Stimulated activated CD4-positive, alpha-beta T cell treated with anti-CD3 and anti-CD28 coated beads, TNF-alpha, amount 100 ng/mL, for 24 hours (primary cell): ENCODE measurements around the gene DBH.
"Not testable (repeated sequence)": the region's sequence is repeated elsewhere in the genome, so short reads cannot be mapped to it uniquely, and the experiment has no call there.

Source experiments
- DNase-seq, 3 experiments: peaks; one replicate each; pipeline ENCODE4 v3.0.0-alpha.2; 2020; ENCODE audit warnings: low read depth in 3 of 3

Gene DBH

DNA sequence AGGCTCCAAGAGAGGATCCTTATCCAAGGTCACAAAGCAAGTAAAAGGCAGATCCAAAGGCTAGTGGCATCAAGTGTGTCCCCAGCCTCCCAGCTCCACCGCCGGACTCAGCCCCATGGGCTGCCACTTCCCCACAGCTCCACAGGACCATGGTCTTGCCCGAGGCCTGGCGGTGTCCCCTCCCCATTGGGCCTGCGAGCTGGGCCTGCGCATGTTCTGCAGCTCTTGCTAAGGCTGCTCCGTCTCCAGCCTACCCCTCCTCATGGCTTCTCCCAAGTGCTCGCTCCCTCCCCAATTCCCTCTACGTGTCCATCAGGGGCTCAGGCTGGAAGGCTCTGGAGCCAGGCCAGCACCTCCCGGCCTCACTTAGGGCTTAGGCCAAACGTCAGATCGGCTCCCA lies 29.4 kb downstream of the DBH start:
- no peak for DNase-seq

- DNase-seq = no peak
Observed at GRCh38 chr9:133666387-133666786, 30.2 kb downstream of the DBH start.

DNA sequence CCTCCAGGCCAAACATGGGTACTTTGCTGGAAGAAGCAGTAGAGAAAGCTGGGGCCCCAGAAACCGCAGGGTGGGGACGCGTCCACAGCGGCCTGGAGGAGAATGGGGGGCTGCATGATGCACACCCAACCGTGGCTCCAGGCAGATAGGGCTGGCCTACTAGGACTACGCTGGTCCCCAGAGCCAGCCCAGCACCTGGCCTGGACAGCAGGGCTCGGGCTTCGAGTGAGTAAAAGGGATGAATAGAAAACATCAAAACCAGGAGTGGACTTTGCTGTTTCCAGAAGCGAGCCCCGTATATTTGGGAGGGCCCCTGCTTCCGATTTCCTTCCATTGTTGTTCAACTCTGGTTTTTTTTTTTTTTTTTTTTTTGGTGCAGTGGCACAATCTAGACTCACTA lies 30.7 kb downstream of the DBH start:
- DNase-seq = no peak

- no peak for DNase-seq
Observed at GRCh38 chr9:133667759-133668450, 31.7 kb downstream of the DBH start.

DNA sequence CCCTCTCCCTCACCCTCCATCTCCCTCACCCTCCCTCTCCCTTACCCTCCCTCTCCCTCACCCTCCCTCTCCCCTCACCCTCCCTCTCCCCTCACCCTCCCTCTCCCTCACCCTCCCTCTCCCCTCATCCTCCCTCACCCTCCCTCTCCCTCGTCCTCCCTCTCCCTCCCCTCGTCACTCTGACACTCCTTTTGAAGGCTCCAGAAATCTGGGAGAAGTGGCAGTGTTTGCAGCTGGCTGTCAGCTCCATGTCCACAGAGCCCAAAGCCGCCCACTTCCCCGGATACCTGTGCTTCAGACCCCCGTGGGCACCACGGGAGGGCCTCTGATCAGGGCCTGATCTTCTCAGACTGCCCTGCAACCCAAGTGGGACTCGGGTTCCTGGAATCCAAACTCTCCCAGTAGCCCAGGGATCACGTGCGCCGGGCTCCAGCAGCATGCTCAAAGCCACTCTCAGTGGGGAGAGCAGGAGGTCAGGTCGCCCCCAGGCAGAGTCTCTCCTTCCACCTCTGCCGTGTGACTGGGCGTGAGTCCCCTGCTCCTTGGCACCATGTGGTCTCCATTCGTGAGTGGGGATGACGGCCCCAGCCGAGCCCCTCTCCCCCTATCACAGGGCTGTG lies 33.1 kb downstream of the DBH start:
- DNase-seq = no peak

GRCh38 chr9:133670466-133670865 lies 34.3 kb downstream of the DBH start:
- no peak for DNase-seq

GRCh38 chr9:133671371-133671770 lies 35.2 kb downstream of the DBH start:
- no peak for DNase-seq

DNA sequence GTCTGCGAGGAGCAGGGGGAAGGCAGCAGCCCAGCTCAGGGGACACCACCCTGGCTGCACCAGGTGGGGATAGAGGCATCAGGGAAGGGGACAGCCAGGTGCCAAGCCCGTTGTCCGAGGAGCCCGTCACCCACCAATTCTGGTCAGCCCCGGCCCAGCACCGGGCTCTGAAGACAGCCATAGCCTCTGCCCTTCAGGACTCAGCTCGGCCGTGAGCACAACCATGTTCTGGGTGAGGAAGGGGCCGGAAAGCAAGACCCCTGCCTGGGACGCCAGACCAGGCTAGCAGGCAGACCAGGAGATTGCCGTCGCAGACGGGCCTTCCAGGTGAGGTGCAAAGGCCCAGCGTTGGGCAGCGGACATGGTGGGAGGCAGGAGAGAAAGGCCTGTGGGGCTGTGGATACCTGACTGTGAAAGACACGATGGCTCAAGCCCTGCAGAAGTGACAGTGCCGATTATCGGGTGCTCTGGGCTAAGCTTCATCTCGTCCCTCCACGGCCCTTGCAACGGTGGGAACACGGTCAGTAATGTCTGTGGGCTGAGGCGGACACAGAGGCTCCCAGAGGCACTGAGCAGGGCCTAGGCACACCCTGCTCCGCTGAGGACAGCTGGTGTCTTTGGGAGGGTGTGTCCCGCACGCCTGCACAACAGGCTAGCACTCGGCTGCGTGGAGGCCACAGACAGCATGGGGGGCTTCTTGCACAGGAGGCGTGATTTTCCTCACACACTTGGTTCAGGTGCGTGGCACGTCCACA lies 36.5 kb downstream of the DBH start:
- no peak for DNase-seq

- DNase-seq = no peak
Observed at GRCh38 chr9:133673258-133673655, 37.1 kb downstream of the DBH start.

- DNase-seq = no peak
Observed at GRCh38 chr9:133674091-133674490, 37.9 kb downstream of the DBH start.

DNA sequence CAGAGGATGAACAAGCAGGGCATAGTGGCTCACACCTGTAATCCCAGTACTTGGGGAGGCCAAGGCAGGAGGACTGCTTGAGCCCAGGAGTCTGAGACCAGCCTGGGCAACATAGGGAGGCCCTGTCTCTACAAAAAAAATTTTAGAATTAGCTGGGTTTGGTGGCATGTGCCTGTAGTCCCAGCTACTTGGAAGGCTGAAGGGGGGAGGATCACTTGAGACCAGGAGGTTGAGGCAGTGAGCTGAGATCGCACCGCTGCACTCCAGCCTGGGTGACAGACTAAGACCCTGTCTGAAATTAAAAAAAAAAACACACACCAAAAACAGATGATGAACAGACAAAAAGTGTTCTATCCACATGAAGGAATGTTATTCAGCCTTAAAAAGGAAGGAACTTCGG lies 39.6 kb downstream of the DBH start:
- DNase-seq = not testable (repeated sequence)

- DNase-seq = no peak
Observed at GRCh38 chr9:133676450-133676849, 40.3 kb downstream of the DBH start.

DNA sequence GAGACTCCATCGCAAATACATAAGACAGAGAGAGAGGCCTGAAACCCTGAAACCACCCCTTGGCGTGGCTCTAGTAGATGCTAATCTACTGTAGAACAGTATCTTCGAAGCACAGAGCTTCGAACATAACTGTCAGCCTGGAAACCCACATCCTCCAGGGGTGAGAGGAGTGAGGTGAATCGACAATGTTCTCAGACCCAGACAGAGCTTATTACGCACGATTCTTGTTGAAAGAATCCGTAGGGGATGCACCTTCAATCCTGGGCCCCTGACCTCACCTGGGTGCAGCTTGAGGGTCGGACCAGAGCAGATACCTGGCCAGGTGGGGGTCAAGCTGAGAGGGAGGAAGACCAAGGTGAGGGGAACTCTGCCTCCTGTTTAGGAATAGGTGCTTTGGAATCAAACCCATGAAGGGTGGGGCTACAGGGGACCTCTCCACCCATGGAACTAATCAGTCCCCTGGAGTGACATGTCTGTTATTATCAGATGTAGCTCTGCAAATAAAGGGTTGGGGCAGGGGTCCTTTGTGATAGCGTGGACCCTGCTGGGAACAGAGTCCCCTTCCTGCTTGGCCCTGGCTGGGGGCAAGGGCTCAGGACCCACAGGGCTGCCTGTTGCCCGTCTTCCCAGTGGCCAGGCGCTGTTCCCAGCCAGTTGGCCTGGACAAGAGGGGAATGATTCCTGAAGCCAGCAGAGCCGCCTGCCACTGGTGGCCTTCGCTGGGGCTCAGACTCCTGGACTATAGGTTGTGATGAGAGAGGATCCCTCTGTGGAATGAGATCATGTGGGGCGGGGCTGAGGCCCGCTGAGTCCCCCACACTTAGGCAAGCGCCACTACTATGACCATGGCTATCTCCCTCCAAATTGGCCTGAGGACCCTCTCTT lies 41.2 kb downstream of the DBH start:
- DNase-seq = no peak

GRCh38 chr9:133679056-133679455 lies 42.9 kb downstream of the DBH start:
- no peak for DNase-seq

GRCh38 chr9:133679466-133680061 lies 43.4 kb downstream of the DBH start:
- DNase-seq = no peak

DNA sequence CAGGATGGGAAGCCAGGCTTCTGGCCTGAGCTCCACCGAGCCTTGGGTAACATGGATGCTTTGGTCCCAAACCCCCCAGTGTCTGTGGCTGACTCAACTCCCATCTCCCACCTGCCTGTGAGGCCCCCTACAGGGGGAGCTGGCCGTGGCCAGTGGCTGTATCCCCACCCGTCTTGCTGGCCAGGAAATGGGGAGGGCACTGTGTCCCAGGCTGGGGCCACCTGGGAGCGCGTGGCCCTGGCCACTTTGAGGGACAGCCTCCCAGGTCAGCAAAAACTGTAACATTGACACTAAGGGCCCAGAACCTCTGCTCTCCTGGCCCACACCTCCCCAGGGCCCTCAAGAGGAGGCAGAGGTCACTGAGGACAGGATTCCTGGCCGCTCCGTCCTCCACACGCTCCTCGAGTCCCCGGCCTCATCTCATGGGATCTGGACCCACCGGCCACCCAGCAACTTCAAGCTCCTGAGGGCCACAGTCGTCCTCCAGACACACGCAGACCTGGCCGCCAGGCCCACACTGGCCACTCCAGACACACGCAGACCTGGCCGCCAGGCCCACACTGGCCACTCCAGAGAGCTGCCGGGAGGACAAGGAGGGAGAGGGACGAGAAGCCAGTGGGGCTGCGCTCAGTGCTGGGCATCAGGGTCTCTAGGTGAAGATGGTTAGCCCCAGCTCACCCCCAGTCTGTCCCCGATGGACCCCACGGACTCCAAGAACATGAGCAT lies 44.2 kb downstream of the DBH start:
- no peak for DNase-seq

DNA sequence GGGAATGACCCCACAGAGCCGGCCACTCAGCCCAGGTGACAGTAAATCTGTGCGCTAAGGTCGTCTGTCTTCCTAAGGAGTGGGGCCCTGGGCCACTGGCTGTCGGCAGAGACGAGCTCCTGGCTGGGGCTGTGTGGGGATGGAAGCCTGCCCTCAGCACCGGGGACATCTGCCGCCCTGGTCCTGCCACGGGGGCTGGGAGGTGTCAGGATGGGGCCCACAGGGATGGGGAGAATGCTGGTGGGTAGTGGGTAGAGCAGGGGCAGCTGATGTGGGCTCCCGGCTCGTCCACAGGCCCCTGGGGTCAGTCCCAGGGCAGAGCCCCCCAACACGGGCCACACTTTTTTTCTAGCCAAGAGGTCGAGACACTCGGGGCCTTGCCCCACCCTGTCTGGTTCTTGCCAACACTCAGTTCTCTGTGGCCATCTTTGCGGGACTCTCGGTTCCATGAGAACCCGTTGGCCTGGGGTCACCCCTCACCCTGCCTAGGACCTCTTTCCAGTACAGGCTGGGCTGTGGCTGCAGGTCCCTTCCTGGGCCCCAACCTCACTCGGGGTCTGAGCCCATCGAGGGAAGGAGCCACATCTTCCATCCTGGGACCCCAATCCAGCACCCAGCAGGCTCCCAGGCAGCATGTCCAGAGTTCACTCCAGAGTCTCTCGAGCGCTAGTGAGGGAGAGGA lies 45.0 kb downstream of the DBH start:
- no peak for DNase-seq

DNA sequence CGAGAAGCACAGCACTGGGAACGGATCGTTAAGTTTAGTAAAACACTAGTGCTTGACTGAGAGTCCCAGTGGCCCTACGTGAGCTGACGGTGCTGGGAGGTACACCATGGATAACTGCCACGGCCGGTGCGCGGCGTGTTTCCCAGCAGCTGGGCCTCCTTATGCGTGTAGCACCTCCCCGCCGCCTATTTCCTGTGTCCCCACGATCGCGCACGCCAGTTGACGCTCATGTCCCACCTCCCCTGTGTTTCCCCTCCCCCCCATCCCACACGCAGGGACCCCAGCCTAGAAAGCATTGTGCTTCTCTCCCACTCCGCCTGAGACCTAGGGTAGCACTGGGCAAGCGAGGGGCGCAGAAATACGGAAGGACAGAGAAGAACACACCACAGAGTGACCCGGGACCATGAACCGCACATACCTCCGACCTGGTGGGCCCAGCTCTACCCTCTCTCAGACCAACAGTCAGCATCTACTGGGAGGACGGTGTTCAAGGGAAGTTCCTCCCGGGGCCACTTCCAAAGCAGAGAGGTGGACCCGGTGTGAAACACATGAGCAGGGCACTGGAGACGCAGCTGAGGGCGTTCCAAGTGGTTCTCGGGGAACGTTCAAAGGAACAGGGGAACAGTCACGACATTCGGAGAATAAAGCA lies 45.6 kb downstream of the DBH start:
- no peak for DNase-seq

DNA sequence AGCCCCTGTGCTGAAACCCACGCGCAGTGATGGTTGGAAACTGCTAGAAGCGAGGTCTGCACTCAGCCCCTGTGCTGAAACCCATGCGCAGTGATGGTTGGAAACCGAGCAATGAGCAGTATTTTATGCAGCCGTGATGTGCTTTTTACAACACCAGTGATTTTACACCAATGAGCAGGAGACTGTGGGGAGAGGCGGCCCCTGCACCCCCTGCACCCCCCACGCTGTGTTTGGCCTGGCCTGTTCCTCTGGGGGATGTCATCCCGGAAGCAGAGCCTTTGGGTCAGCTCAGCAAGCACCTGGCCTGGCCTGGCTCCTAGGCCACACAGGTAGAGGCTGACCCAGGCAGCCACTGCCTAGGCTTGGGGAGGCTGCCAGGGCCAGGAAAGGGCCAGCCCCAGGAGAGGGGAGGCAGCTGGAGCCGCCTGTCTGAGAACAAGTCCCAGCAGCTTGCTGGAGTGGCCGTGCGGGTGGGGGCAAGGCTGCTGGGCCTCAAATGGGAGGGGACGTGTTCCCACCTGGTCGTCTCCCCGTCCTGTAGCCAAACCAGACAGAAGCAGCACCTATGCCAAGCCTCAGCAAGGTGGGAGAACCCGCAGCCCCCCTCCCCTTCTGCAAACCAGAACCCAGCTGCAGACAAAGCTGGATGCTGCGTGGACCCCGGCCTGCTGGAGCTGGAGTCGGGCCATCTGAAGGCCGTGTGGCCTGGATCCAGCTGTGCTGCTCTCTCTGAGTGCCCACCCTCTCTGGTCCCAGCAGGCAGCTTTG lies 46.8 kb downstream of the DBH start:
- no peak for DNase-seq
